RWPE2 (cell line): ENCODE measurements around the gene SLC24A3.

Source experiments
- ATAC-seq: fragments of 200-7000 bp; cut with Tn5 transposase; 3 replicates; pipeline ENCODE4 v1.9.1; 2021; ENCODE audit warnings: low read depth
- DNase-seq: peaks from one replicate; pipeline ENCODE4 v3.0.0-alpha.2; 2020; ENCODE audit warnings: low spot score
- H3K27ac ChIP-seq: fragments of 450-650 bp; 2 replicates; pipeline ENCODE4 v1.5.1; 2017; ENCODE audit warnings: mild to moderate bottlenecking; ENCODE audit not compliant: poor library complexity, severe bottlenecking
- H3K27me3 ChIP-seq: fragments of 250-450 bp; sonication (Bioruptor Pico); 2 replicates; pipeline ENCODE4 v1.5.1; 2021; ENCODE audit warnings: mild to moderate bottlenecking, moderate library complexity; ENCODE audit not compliant: insufficient read depth, poor library complexity, severe bottlenecking
- H3K36me3 ChIP-seq: fragments of 250-450 bp; sonication (Bioruptor Pico); 2 replicates; pipeline ENCODE4 v1.5.1; 2020; ENCODE audit warnings: low read depth, mild to moderate bottlenecking, moderate library complexity
- H3K4me1 ChIP-seq: fragments of 250-450 bp; sonication (Bioruptor Pico); 2 replicates; pipeline ENCODE4 v1.5.1; 2021; ENCODE audit warnings: mild to moderate bottlenecking, moderate library complexity; ENCODE audit not compliant: insufficient read depth, poor library complexity, severe bottlenecking
- H3K4me3 ChIP-seq: fragments of 250-450 bp; sonication (Bioruptor Pico); 2 replicates; pipeline ENCODE4 v1.5.1; 2021; ENCODE audit warnings: mild to moderate bottlenecking, moderate library complexity; ENCODE audit not compliant: severe bottlenecking
- H3K9me3 ChIP-seq: fragments of 250-450 bp; sonication (Bioruptor Pico); 2 replicates; pipeline ENCODE4 v1.5.1; 2021; ENCODE audit warnings: mild to moderate bottlenecking, moderate library complexity; ENCODE audit not compliant: severe bottlenecking
- TF ChIP-seq, protein P1 (sequence below): fragments of 450-650 bp; IDR thresholded peaks from one replicate; pipeline ENCODE4 v1.5.1; 2017; ENCODE audit warnings: mild to moderate bottlenecking, moderate library complexity; ENCODE audit not compliant: poor library complexity, severe bottlenecking

Gene SLC24A3

DNA sequence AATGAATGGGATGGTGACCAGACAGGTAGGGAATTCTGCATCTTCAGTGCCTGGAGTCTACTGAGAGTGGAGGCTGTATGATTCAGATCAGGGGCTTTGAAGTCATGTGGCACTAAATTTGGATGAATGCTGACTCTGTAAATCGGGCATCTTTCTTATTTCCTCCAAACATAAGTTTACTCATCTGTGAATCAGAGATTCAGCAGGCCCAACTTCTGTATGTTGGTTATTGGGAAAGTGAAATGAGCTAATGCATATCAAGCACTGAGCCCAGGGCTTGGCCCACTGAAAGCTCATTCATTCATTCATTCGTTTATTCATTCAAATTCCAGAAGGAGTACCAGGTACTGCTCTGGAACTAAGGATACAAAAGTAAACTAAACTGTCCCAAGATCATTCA lies 353.3 kb downstream of the SLC24A3 start:
- Histone ChIP-seq H3K4me1 (no peaks in the 10 kb centered on the region), H3K27ac (no peak overlapping the region), H3K36me3 (no peaks in the 10 kb centered on the region), H3K9me3 (no peaks in the 10 kb centered on the region), H3K4me3 (no peak overlapping the region), H3K27me3 (no peaks in the 10 kb centered on the region)
- TF ChIP-seq, protein P1, sequence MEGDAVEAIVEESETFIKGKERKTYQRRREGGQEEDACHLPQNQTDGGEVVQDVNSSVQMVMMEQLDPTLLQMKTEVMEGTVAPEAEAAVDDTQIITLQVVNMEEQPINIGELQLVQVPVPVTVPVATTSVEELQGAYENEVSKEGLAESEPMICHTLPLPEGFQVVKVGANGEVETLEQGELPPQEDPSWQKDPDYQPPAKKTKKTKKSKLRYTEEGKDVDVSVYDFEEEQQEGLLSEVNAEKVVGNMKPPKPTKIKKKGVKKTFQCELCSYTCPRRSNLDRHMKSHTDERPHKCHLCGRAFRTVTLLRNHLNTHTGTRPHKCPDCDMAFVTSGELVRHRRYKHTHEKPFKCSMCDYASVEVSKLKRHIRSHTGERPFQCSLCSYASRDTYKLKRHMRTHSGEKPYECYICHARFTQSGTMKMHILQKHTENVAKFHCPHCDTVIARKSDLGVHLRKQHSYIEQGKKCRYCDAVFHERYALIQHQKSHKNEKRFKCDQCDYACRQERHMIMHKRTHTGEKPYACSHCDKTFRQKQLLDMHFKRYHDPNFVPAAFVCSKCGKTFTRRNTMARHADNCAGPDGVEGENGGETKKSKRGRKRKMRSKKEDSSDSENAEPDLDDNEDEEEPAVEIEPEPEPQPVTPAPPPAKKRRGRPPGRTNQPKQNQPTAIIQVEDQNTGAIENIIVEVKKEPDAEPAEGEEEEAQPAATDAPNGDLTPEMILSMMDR, result no peak
- ATAC-seq (no peak), DNase-seq (no peak)

DNA sequence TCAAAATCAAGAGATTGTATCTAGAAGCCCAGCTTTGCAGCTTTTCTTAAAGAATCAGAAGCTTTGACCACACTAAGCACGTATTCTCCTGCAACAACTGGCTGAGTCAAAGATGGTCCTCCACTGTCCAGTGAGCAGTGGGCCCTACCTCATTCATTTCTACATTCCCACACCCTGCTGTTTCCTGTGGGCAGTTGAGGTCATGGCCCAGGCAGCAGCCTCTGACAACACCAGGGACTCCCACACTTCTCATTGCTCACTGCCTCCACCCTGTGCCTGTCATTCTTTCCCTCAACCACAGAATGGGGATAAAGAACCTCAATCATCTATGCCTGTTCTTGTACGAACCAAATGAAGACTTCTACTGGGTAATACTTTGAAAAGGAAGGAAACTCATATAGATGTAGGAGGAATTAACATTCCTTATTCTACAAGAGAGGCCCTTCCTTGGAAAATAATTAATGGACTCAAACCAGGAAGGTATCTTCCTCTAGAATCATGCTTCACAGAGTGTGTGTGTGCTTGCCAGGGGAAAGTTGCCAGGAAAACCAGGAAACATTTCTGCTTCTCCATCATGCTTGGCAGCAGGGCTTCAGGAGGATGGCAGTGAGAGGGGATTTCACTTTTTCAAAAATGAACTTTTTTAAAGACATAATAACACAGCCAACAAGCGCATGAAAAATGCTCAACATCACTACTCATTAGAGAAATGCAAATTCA lies 353.9 kb downstream of the SLC24A3 start:
- TF ChIP-seq, protein P1, result no peak
- H3K9me3 ChIP-seq, result no peaks in the 10 kb centered on the region
- no peak overlapping the region for H3K4me3 ChIP-seq
- no peak for ATAC-seq
- no peak overlapping the region for H3K27ac ChIP-seq
- H3K4me1 ChIP-seq, result no peaks in the 10 kb centered on the region
- no peak for DNase-seq
- no peaks in the 10 kb centered on the region for H3K36me3 ChIP-seq
- no peaks in the 10 kb centered on the region for H3K27me3 ChIP-seq

DNA sequence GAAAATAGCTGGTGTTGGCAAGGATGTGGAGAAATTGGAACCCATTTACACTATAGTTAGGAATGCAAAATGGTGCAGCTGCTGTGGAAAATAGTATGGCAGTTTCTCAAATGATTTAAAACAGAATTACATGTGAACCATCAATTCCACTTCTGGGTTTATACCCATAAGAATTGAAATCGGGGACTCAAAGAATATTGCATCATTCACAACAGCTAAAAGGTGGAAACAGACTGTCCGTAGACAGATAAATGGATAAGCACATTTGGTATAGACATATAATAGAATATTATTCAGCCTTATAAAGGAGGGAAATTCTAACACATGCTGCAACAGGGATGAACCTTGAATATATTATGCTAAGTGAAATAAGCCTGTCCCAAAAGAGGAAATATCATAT lies 355.7 kb downstream of the SLC24A3 start:
- H3K4me3 ChIP-seq, result no peak overlapping the region
- H3K27me3 ChIP-seq, result no peaks in the 10 kb centered on the region
- no peaks in the 10 kb centered on the region for H3K4me1 ChIP-seq
- H3K9me3 ChIP-seq, result no peaks in the 10 kb centered on the region
- TF ChIP-seq, protein P1, result no peak
- no peak overlapping the region for H3K27ac ChIP-seq
- ATAC-seq (no peak), DNase-seq (no peak)
- no peaks in the 10 kb centered on the region for H3K36me3 ChIP-seq

DNA sequence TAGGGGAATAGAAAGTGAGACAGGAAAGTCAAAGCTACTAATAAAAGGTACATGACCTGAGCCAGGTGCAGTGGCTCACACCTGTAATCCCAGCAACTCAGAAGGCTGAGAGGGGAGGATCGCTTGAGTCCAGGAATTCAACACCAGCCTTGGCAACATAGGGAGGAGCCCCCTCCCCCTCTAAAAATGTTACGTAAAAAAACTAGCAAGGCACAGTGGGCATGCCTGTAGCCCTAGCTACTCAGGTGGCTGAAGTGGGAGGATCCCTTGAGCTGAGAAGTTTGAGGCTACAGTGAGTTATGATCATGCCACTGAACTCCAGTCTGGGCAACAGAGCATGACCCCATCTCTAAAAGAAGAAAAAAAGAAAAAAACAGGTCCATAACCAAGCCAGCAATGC lies 359.6 kb downstream of the SLC24A3 start:
- no peak for ATAC-seq
- no peaks in the 10 kb centered on the region for H3K4me1 ChIP-seq
- no peaks in the 10 kb centered on the region for H3K36me3 ChIP-seq
- H3K9me3 ChIP-seq, result no peaks in the 10 kb centered on the region
- no peaks in the 10 kb centered on the region for H3K27me3 ChIP-seq
- H3K27ac ChIP-seq, result no peak overlapping the region
- DNase-seq, result no peak
- no peak overlapping the region for H3K4me3 ChIP-seq
- TF ChIP-seq, protein P1, result no peak

DNA sequence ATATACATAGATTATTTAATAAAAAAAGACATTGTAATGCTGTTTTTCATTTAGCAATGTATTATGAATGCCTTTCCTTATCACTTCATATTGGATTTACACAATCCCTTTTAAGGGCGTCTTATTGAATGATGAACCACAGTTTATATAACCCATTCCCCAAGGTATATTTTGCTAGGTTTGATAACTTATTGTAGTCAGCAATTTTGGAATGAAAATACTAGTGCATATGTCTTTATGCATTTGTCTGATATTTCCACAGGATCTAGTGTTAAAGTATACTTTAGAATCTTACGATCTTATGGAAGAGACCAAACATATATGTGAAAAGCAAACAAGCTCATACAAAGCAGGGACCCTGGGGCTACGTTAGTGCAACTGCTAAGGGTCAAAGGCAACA lies 365.2 kb downstream of the SLC24A3 start:
- ATAC-seq (no peak), DNase-seq (no peak)
- Histone ChIP-seq H3K36me3 (no peaks in the 10 kb centered on the region), H3K9me3 (no peaks in the 10 kb centered on the region), H3K27ac (no peak overlapping the region), H3K4me1 (no peaks in the 10 kb centered on the region), H3K4me3 (no peak overlapping the region), H3K27me3 (no peaks in the 10 kb centered on the region)
- TF ChIP-seq, protein P1, result no peak
